Smooth muscle cell of bladder (primary cell): ENCODE results near the gene PIP4K2B. TPM values are rescaled to one million over a fixed set of nuclear protein-coding genes. Genes with fewer than 3 reads are reported as not detected.

Experiments used
- total RNA-seq: library from RNA; depleted of rRNA; stranded (reverse); fragments of >200 nt; gene quantifications from 2 replicates; pipeline ENCODE4 v1.2.3, GENCODE V29; 2014

PIP4K2B gene
- total RNA-seq, result 26.6 and 41.3 TPM in 2 replicates

DNA sequence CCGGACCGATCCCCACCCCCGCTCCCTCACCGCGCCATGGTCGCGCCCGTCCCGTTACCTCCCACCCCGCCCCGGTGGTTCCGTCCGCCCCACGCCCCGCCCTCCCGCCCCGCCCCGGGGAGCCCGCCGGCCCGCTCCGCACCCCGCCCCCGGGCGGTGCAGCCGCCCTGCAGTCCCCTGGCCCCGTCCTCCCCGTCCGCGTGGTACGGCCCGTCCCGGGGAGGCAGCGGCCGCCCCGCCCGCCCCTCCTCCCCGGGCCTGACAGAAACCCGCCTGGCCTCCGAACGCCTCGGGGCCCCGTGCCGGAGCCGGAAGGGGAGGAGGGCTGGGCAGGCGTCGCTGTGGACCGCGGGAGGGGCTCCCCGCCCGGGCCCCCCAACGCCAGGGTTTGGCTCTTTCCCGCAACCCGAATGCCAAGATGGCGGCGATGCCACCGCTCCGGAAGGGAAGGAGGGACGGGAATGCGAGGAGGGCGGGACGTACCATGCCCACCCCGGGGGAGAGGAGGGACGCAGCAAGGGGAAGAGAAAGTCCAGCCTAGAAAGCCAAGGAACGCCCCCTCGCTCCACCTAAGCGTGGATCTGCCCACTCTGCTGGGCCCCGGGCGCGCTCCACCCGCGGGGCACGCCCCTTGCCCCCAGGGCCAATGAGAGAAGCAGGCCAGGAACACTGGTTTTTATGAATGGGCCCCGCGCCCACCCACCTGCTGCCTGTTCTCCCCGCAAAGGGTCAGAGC, at the start of gene PIP4K2B:
Gene PIP4K2B (minus strand): TSS at position 56 of the 736 bp plus-strand sequence. CDS start 132 bp downstream, outside the sequence.

DNA sequence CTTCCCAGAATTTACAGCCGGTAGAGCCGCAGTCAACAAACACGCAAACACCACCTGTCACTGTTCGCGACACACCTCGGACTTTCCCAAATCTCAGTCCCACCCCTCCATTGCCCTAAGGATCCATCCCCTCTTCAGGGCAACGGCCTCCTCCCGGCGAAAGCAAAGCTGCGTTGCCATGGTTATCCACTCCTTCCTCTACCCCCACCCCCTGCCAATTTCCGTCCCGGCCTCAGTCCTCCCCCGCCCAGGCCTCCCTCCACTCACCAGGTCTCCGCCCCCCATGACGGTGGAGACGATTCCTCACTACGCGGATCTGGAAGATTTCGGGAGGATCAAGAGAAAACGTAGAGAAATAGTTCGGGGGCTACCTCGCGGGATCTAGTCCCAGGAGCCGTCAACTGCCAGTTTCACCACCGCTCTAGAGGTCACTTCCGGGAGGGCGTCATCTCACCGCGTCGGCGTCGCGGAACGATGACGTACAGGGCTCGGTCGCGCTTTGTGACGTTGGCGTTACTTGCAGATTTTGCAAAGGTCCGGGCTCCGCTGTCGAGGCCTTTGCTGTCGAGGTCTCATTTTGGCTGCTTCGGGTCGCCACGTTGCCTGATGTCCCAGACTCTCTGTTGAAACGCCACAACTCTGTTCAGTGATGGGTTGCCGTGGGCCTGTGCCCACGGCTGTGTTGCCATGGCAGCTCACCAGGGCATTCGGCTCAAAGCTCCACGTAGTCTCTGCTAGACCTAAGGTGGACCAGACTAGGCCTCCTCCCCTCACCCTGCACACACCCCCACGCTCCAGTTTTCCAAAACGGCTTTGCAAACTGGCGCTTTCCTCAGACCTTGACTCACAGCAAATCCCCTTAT, 25.8 kb upstream of the PIP4K2B start, which contains the start of gene CWC25:
Gene CWC25 (minus strand): TSS at position 423 of the 863 bp plus-strand sequence. CDS start 138 bp downstream, at position 285.

DNA sequence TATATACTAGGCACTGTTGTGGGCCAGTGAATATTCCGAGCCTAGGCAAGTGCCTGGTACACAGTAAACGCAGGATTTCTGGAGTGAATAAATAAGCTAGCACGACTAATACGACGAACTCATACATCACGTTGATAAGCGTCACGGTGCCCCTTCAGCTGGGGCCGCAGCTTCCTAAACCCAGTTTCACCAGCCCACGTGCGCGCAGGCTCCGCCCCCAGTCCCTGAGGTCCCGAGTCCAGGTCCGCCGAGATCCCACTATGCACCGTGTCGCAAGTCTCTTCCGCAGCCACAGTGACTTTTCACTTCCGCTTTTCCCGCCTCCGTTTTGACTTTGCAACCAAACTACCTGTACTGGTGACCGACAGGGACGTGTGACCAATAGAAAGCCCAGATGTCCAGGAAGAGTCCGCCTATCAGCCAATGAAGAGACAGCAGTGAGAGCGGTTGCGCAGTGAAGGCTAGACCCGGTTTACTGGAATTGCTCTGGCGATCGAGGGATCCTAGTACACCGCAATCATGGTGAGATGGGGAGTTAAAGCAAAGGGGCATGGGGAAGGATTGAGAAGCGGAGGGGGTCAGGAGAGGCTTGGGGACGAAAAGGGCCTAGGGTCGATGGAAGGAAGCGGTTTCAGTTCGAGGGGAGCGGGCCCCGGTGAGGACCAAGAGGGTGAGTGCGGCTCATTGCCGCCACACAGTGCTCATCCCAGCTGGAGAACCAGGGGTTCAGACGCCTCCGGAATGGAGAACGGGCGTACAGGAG, 46.9 kb downstream of the PIP4K2B start, which contains the start of gene PSMB3:
Gene PSMB3 (plus strand): TSS at position 434 of the 763 bp plus-strand sequence. CDS start 86 bp downstream, at position 520.

DNA sequence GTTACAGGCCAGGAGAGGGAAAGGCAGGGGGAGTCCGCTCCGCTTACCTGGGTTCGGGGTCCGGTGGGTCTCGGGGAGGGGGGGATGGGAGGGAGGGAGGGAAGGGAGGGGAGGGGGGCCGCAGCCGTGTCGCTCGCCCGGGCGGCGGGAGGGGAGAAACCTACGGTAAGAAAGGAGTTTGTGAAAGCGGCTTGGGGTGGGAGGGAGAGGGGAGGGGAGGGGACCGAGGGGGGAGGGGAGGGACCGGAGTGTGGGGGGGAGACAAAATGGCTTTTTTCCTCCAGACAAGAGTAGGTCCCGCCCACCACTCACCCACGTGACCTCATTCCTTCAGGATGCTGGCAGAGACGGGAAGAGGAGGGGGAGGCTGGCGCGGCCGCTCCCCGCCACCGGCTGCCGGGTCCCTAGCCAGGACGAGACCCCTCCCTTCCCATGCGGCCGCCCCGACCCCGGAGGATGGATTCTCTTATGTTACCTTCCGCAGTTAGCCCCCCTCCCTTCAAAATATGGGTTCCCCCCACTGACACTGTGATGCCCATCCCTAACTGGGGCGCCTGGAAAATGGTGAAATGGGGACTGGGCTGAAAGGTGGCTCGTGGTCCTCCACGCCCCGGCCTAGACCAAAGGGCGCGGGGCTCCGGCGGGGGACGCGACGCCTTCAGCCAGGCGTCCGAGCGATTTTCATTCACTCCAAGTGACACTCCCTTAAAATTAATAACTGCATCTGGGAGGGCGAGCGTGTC, 51.0 kb downstream of the PIP4K2B start, which contains the start of gene PCGF2:
Gene PCGF2 (minus strand): TSS at position 188 of the 743 bp plus-strand sequence. CDS start 7,934 bp downstream, outside the sequence.

DNA sequence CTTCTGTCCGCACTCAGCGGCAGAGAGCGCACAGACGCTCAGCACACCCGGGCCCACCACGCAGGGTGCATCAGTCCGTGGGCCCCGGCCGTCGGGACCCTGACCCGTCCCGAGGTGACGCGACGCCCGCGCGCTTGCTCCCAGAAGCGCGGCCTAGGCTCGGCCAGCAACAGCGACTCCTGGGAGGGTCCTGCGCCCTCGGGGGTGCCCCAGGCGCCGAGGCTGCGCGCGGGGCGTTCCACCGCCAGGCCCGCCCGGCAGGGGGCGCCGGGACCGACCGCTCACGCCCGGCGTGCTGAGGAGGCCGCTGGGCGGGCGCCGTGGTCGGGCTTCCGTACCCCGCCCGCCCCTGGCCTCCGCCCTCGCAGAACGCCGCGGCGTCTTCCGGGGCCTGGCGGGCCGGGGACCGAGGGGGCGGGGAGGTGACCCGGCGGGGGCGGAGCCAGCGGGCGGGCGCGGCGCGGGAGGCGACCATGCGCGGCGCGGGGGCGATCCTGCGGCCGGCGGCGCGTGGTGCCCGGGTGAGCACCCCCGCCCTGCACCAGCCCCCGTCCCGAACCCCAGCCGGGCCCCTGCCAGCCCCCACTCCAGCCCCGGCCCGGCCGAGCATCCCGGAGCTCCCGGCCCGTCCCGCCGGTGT, 69.3 kb downstream of the PIP4K2B start, which contains the start of gene CISD3:
Gene CISD3 (plus strand): TSS at position 456 of the 640 bp plus-strand sequence. CDS start 18 bp downstream, at position 474.

Other genes with a start within 250 kb of the PIP4K2B start
- not detected in 2 replicates for gene SRCIN1, start 193.6 kb downstream of the PIP4K2B start, total RNA-seq
- 0.43 and 0.83 TPM in 2 replicates for gene EPOP, start 124.6 kb downstream of the PIP4K2B start, total RNA-seq
- 15.8 and 27.6 TPM in 2 replicates for gene MLLT6, start 94.3 kb downstream of the PIP4K2B start, total RNA-seq
- 3.1 and 4.7 TPM in 2 replicates for gene CISD3, start 69.2 kb downstream of the PIP4K2B start, total RNA-seq
- 2.8 and 3.1 TPM in 2 replicates for gene PCGF2, start 51.2 kb downstream of the PIP4K2B start, total RNA-seq
- 365 and 434 TPM in 2 replicates for gene PSMB3, start 46.8 kb downstream of the PIP4K2B start, total RNA-seq
- gene CWC25, start 25.8 kb upstream of the PIP4K2B start, total RNA-seq, result 7.4 and 10.4 TPM in 2 replicates
- gene RPL23, start 54.2 kb upstream of the PIP4K2B start, total RNA-seq, result 3,070 and 3,076 TPM in 2 replicates
- 60.3 and 71.7 TPM in 2 replicates for gene LASP1, start 70.5 kb upstream of the PIP4K2B start, total RNA-seq
- gene FBXO47, start 167.8 kb upstream of the PIP4K2B start, total RNA-seq, result under 0.01 TPM in 1 of 2 replicates, not detected in the other